Memory B cell (primary cell): ENCODE data around the gene UBXN1.

Experiments used
- ATAC-seq: fragments of 150-1000 bp; cut with Tn5 transposase; 2 replicates; pipeline ENCODE4 v1.10.0; 2021; ENCODE audit warnings: low read depth, mild to moderate bottlenecking, moderate library complexity
- DNase-seq, 2 donors: peaks; one replicate each; pipeline ENCODE4 v3.0.0; 2022; ENCODE audit warnings: low spot score in 2 of 2
- H3K27ac Mint-ChIP-seq: one replicate; pipeline ENCODE4 v1.8.0; 2022; ENCODE audit warnings: mild to moderate bottlenecking, moderate library complexity, mixed read lengths
- H3K27me3 Mint-ChIP-seq: one replicate; pipeline ENCODE4 v1.8.0; 2022; ENCODE audit warnings: mixed read lengths
- H3K36me3 Mint-ChIP-seq: one replicate; pipeline ENCODE4 v1.8.0; 2022; ENCODE audit warnings: mild to moderate bottlenecking, mixed read lengths
- H3K4me1 Mint-ChIP-seq: one replicate; pipeline ENCODE4 v1.8.0; 2022; ENCODE audit warnings: mixed read lengths
- H3K4me3 Mint-ChIP-seq: one replicate; pipeline ENCODE4 v1.8.0; 2022; ENCODE audit warnings: mild to moderate bottlenecking, moderate library complexity, mixed read lengths
- H3K9me3 Mint-ChIP-seq: one replicate; pipeline ENCODE4 v1.8.0; 2022; ENCODE audit warnings: mixed read lengths

Gene UBXN1

GRCh38 chr11:62678770-62679696, at the start of gene UBXN1:
Gene UBXN1, minus strand, starts transcription at chr11:62679073. Its CDS starts 150 bp downstream, at chr11:62678923.
- ATAC-seq (peak; percentile 85), DNase-seq (peak; percentile 76 to 79)
- Mint-ChIP-seq H3K9me3 (no peaks in the 10 kb centered on the region), H3K36me3 (peaks cover 11% of the 10 kb centered on the region), H3K4me3 (peak within 1 kb of the TSS; percentile 83), H3K27me3 (no peaks in the 10 kb centered on the region), H3K4me1 (peaks cover 27% of the 10 kb centered on the region), H3K27ac (peak within 1 kb of the TSS; percentile 97)

- Mint-ChIP-seq H3K9me3 (no peaks in the 10 kb centered on the region), H3K4me3 (peak within 1 kb of the TSS; percentile 94), H3K27me3 (no peaks in the 10 kb centered on the region), H3K36me3 (peaks cover 22% of the 10 kb centered on the region), H3K27ac (peak within 1 kb of the TSS; percentile 96), H3K4me1 (peaks cover 26% of the 10 kb centered on the region)
- DNase-seq (peak; percentile 67 to 73), ATAC-seq (peak; percentile 30)
Observed at GRCh38 chr11:62728171-62728988, 49.5 kb upstream of the UBXN1 start, which contains the start of gene TTC9C. Gene TTC9C, plus strand, starts transcription at chr11:62728486. Its CDS starts 363 bp downstream, at chr11:62728849.

- H3K27me3 Mint-ChIP-seq = no peaks in the 10 kb centered on the region
- H3K36me3 Mint-ChIP-seq = peaks cover 18% of the 10 kb centered on the region
- peak in 1 of 2 donors; percentile 84 for DNase-seq
- peaks cover 24% of the 10 kb centered on the region for H3K4me1 Mint-ChIP-seq
- peak overlapping the region; percentile 94 for H3K4me3 Mint-ChIP-seq
- peak overlapping the region; percentile 96 for H3K27ac Mint-ChIP-seq
- peak; percentile 57 for ATAC-seq
- no peaks in the 10 kb centered on the region for H3K9me3 Mint-ChIP-seq
Observed at GRCh38 chr11:62727872-62728170, 48.9 kb upstream of the UBXN1 start.

GRCh38 chr11:62727165-62727871, 48.4 kb upstream of the UBXN1 start, which contains the start of gene HNRNPUL2:
Gene HNRNPUL2, minus strand, starts transcription at chr11:62727457. Its CDS starts 301 bp downstream, at chr11:62727156.
- peak; percentile 76 for ATAC-seq
- Mint-ChIP-seq H3K27ac (peak within 1 kb of the TSS; percentile 96), H3K4me1 (peaks cover 27% of the 10 kb centered on the region), H3K27me3 (no peaks in the 10 kb centered on the region), H3K9me3 (no peaks in the 10 kb centered on the region), H3K36me3 (peaks cover 22% of the 10 kb centered on the region), H3K4me3 (peak within 1 kb of the TSS; percentile 94)
- DNase-seq = peak; percentile 95 to 97

- ATAC-seq = peak; percentile 1
- H3K4me1 Mint-ChIP-seq = peaks cover 27% of the 10 kb centered on the region
- peaks cover 26% of the 10 kb centered on the region for H3K36me3 Mint-ChIP-seq
Observed at GRCh38 chr11:62726915-62727164, 48.0 kb upstream of the UBXN1 start.

GRCh38 chr11:62726156-62726914, 47.5 kb upstream of the UBXN1 start:
- H3K36me3 Mint-ChIP-seq = peaks cover 31% of the 10 kb centered on the region
- no peak for DNase-seq
- peak overlapping the region; percentile 96 for H3K27ac Mint-ChIP-seq
- H3K9me3 Mint-ChIP-seq = no peaks in the 10 kb centered on the region
- H3K27me3 Mint-ChIP-seq = no peaks in the 10 kb centered on the region
- peaks cover 27% of the 10 kb centered on the region for H3K4me1 Mint-ChIP-seq
- ATAC-seq = no peak
- peak overlapping the region; percentile 94 for H3K4me3 Mint-ChIP-seq

More at GRCh38 chr11:62726915-62727164, 48.0 kb upstream of the UBXN1 start:
- peak overlapping the region; percentile 96 for H3K27ac Mint-ChIP-seq
- peak overlapping the region; percentile 94 for H3K4me3 Mint-ChIP-seq
- no peaks in the 10 kb centered on the region for H3K9me3 Mint-ChIP-seq
- DNase-seq = no peak
- no peaks in the 10 kb centered on the region for H3K27me3 Mint-ChIP-seq

GRCh38 chr11:62725646-62726045, 46.8 kb upstream of the UBXN1 start:
- Mint-ChIP-seq H3K4me3 (peak overlapping the region; percentile 94), H3K4me1 (peaks cover 27% of the 10 kb centered on the region), H3K9me3 (no peaks in the 10 kb centered on the region), H3K27me3 (no peaks in the 10 kb centered on the region), H3K27ac (peak overlapping the region; percentile 96), H3K36me3 (peaks cover 36% of the 10 kb centered on the region)
- no peak for ATAC-seq
- DNase-seq = no peak

GRCh38 chr11:62724171-62724570, 45.3 kb upstream of the UBXN1 start:
- Mint-ChIP-seq H3K27ac (peak overlapping the region; percentile 18), H3K4me1 (peaks cover 32% of the 10 kb centered on the region), H3K27me3 (no peaks in the 10 kb centered on the region), H3K4me3 (peak overlapping the region; percentile 33), H3K36me3 (peaks cover 43% of the 10 kb centered on the region), H3K9me3 (no peaks in the 10 kb centered on the region)
- ATAC-seq (no peak), DNase-seq (no peak)

GRCh38 chr11:62721994-62722393, 43.1 kb upstream of the UBXN1 start:
- Mint-ChIP-seq H3K27me3 (no peaks in the 10 kb centered on the region), H3K9me3 (no peaks in the 10 kb centered on the region), H3K4me1 (peaks cover 30% of the 10 kb centered on the region), H3K27ac (no peak overlapping the region), H3K36me3 (peaks cover 49% of the 10 kb centered on the region), H3K4me3 (no peak overlapping the region)
- DNase-seq (no peak), ATAC-seq (no peak)

GRCh38 chr11:62719302-62719978, 40.6 kb upstream of the UBXN1 start:
- ATAC-seq = no peak
- no peaks in the 10 kb centered on the region for H3K9me3 Mint-ChIP-seq
- peak overlapping the region; percentile 41 for H3K27ac Mint-ChIP-seq
- DNase-seq = no peak
- H3K4me1 Mint-ChIP-seq = peaks cover 23% of the 10 kb centered on the region
- no peak overlapping the region for H3K4me3 Mint-ChIP-seq
- H3K36me3 Mint-ChIP-seq = peaks cover 51% of the 10 kb centered on the region
- no peaks in the 10 kb centered on the region for H3K27me3 Mint-ChIP-seq

- Mint-ChIP-seq H3K27ac (peak overlapping the region; percentile 67), H3K4me3 (no peak overlapping the region), H3K9me3 (no peaks in the 10 kb centered on the region), H3K36me3 (peaks cover 45% of the 10 kb centered on the region), H3K4me1 (peaks cover 19% of the 10 kb centered on the region), H3K27me3 (no peaks in the 10 kb centered on the region)
- DNase-seq = no peak
- no peak for ATAC-seq
Observed at GRCh38 chr11:62716816-62717215, 37.9 kb upstream of the UBXN1 start.

GRCh38 chr11:62716206-62716605, 37.3 kb upstream of the UBXN1 start:
- DNase-seq = no peak
- Mint-ChIP-seq H3K4me3 (no peak overlapping the region), H3K4me1 (peaks cover 19% of the 10 kb centered on the region), H3K27ac (no peak overlapping the region), H3K27me3 (no peaks in the 10 kb centered on the region), H3K36me3 (peaks cover 39% of the 10 kb centered on the region), H3K9me3 (no peaks in the 10 kb centered on the region)
- ATAC-seq = no peak
